Measurements from ENCODE around the gene GSK3B. TPM values are rescaled to one million over a fixed set of nuclear protein-coding genes. Genes with fewer than 3 reads are reported as not detected.

The GSK3B gene
- total and polyA plus RNA-seq, 2 experiments from 2014 or later, result 29.0 to 45.3 TPM

DNA sequence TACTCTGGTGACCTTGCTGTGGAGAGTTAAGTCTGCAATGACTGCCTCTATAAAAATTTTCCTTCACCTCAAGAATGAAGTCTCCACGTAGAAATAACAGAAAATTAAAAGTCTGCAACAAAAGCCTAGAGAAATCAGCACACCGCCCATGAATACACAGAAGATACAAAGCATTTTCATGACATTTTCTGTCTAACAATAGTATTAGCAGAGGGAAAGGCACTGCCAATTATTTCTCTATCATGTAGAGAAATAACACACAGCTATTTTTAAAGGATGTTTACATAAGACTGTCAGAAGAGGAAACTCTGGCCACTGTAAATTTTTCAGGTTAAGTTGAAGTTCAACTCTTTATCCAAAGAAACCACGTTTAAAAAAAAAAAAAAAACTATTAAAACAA is 80.8 kb downstream of the GSK3B start:
- no peaks in the 10 kb centered on the region for H3K36me3 ChIP-seq (ENCODE audit: insufficient read depth)
- Mint-ChIP-seq H3K4me3 (no peak overlapping the region), H3K4me1 (peaks cover 15% of the 10 kb centered on the region), H3K9me3 (0 out of 3 replicates have a peak, but pooled peaks cover 4% of the 10 kb centered on the region), H3K36me3 (ENCODE audit: low read depth) (0 out of 3 replicates have a peak, but pooled peaks cover 4% of the 10 kb centered on the region), H3K27me3 (ENCODE audit: insufficient read depth, low read depth, poor library complexity) (no peaks in the 10 kb centered on the region), H3K27ac (no peak overlapping the region; the same call in 1 of the 2 replicates)
- no peak overlapping the region for H2AFZ ChIP-seq
- H3K4me3 ChIP-seq, result no peak overlapping the region
- no peak overlapping the region for H3K4me2 ChIP-seq
- no peak overlapping the region for H3K27ac ChIP-seq (ENCODE audit: low read depth)
- DNase-seq (ENCODE audit: low spot score), result no peak
- H3K4me1 ChIP-seq (ENCODE audit: insufficient read depth), result peaks cover 7% of the 10 kb centered on the region; the same call in 1 of the 2 replicates
- no peak for ATAC-seq
- no peaks in the 10 kb centered on the region for H3F3A ChIP-seq (replicated peaks; ENCODE audit: low read depth)
- TF ChIP-seq, protein P1, sequence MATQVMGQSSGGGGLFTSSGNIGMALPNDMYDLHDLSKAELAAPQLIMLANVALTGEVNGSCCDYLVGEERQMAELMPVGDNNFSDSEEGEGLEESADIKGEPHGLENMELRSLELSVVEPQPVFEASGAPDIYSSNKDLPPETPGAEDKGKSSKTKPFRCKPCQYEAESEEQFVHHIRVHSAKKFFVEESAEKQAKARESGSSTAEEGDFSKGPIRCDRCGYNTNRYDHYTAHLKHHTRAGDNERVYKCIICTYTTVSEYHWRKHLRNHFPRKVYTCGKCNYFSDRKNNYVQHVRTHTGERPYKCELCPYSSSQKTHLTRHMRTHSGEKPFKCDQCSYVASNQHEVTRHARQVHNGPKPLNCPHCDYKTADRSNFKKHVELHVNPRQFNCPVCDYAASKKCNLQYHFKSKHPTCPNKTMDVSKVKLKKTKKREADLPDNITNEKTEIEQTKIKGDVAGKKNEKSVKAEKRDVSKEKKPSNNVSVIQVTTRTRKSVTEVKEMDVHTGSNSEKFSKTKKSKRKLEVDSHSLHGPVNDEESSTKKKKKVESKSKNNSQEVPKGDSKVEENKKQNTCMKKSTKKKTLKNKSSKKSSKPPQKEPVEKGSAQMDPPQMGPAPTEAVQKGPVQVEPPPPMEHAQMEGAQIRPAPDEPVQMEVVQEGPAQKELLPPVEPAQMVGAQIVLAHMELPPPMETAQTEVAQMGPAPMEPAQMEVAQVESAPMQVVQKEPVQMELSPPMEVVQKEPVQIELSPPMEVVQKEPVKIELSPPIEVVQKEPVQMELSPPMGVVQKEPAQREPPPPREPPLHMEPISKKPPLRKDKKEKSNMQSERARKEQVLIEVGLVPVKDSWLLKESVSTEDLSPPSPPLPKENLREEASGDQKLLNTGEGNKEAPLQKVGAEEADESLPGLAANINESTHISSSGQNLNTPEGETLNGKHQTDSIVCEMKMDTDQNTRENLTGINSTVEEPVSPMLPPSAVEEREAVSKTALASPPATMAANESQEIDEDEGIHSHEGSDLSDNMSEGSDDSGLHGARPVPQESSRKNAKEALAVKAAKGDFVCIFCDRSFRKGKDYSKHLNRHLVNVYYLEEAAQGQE (IDR thresholded peaks at IDR 0.05; ENCODE audit: unreplicated experiment), result no peak
- TF ChIP-seq, protein P2, sequence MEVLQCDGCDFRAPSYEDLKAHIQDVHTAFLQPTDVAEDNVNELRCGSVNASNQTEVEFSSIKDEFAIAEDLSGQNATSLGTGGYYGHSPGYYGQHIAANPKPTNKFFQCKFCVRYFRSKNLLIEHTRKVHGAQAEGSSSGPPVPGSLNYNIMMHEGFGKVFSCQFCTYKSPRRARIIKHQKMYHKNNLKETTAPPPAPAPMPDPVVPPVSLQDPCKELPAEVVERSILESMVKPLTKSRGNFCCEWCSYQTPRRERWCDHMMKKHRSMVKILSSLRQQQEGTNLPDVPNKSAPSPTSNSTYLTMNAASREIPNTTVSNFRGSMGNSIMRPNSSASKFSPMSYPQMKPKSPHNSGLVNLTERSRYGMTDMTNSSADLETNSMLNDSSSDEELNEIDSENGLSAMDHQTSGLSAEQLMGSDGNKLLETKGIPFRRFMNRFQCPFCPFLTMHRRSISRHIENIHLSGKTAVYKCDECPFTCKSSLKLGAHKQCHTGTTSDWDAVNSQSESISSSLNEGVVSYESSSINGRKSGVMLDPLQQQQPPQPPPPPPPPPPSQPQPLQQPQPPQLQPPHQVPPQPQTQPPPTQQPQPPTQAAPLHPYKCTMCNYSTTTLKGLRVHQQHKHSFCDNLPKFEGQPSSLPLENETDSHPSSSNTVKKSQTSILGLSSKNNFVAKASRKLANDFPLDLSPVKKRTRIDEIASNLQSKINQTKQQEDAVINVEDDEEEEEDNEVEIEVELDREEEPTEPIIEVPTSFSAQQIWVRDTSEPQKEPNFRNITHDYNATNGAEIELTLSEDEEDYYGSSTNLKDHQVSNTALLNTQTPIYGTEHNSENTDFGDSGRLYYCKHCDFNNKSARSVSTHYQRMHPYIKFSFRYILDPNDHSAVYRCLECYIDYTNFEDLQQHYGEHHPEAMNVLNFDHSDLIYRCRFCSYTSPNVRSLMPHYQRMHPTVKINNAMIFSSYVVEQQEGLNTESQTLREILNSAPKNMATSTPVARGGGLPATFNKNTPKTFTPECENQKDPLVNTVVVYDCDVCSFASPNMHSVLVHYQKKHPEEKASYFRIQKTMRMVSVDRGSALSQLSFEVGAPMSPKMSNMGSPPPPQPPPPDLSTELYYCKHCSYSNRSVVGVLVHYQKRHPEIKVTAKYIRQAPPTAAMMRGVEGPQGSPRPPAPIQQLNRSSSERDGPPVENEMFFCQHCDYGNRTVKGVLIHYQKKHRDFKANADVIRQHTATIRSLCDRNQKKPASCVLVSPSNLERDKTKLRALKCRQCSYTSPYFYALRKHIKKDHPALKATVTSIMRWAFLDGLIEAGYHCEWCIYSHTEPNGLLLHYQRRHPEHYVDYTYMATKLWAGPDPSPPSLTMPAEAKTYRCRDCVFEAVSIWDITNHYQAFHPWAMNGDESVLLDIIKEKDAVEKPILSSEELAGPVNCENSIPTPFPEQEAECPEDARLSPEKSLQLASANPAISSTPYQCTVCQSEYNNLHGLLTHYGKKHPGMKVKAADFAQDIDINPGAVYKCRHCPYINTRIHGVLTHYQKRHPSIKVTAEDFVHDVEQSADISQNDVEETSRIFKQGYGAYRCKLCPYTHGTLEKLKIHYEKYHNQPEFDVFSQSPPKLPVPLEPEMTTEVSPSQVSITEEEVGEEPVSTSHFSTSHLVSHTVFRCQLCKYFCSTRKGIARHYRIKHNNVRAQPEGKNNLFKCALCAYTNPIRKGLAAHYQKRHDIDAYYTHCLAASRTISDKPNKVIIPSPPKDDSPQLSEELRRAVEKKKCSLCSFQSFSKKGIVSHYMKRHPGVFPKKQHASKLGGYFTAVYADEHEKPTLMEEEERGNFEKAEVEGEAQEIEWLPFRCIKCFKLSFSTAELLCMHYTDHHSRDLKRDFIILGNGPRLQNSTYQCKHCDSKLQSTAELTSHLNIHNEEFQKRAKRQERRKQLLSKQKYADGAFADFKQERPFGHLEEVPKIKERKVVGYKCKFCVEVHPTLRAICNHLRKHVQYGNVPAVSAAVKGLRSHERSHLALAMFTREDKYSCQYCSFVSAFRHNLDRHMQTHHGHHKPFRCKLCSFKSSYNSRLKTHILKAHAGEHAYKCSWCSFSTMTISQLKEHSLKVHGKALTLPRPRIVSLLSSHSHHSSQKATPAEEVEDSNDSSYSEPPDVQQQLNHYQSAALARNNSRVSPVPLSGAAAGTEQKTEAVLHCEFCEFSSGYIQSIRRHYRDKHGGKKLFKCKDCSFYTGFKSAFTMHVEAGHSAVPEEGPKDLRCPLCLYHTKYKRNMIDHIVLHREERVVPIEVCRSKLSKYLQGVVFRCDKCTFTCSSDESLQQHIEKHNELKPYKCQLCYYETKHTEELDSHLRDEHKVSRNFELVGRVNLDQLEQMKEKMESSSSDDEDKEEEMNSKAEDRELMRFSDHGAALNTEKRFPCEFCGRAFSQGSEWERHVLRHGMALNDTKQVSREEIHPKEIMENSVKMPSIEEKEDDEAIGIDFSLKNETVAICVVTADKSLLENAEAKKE (CRISPR knock-in tag; IDR thresholded peaks at IDR 0.05), result no peak
- TF ChIP-seq ZNF114 (CRISPR knock-in tag; IDR thresholded peaks at IDR 0.05), result no peak
- no peak for TF ChIP-seq CREB1 (CRISPR knock-in tag; IDR thresholded peaks at IDR 0.05; ENCODE audit: low read depth)
- no peak for TF ChIP-seq POLR2AphosphoS5 (IDR thresholded peaks at IDR 0.05; ENCODE audit: low read depth)
- TF ChIP-seq STAT1 (IDR thresholded peaks at IDR 0.05; ENCODE audit: unreplicated experiment), result no peak
- no peak for TF ChIP-seq NANOG (IDR thresholded peaks at IDR 0.05; ENCODE audit: borderline replicate concordance)
- no peak for TF ChIP-seq EZH2 (IDR thresholded peaks at IDR 0.05; ENCODE audit: low read depth, unreplicated experiment)
- TF ChIP-seq EZH2phosphoT487 (IDR thresholded peaks at IDR 0.05; ENCODE audit: unreplicated experiment), result no peak
- TF ChIP-seq ZNF331 (CRISPR knock-in tag; IDR thresholded peaks at IDR 0.05; ENCODE audit: low read depth), result no peak
- no peak for TF ChIP-seq JUNB (IDR thresholded peaks at IDR 0.05; ENCODE audit: unreplicated experiment)
- TF ChIP-seq, protein P3, sequence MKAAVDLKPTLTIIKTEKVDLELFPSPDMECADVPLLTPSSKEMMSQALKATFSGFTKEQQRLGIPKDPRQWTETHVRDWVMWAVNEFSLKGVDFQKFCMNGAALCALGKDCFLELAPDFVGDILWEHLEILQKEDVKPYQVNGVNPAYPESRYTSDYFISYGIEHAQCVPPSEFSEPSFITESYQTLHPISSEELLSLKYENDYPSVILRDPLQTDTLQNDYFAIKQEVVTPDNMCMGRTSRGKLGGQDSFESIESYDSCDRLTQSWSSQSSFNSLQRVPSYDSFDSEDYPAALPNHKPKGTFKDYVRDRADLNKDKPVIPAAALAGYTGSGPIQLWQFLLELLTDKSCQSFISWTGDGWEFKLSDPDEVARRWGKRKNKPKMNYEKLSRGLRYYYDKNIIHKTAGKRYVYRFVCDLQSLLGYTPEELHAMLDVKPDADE (IDR thresholded peaks at IDR 0.05), result no peak
- TF ChIP-seq, protein P4, sequence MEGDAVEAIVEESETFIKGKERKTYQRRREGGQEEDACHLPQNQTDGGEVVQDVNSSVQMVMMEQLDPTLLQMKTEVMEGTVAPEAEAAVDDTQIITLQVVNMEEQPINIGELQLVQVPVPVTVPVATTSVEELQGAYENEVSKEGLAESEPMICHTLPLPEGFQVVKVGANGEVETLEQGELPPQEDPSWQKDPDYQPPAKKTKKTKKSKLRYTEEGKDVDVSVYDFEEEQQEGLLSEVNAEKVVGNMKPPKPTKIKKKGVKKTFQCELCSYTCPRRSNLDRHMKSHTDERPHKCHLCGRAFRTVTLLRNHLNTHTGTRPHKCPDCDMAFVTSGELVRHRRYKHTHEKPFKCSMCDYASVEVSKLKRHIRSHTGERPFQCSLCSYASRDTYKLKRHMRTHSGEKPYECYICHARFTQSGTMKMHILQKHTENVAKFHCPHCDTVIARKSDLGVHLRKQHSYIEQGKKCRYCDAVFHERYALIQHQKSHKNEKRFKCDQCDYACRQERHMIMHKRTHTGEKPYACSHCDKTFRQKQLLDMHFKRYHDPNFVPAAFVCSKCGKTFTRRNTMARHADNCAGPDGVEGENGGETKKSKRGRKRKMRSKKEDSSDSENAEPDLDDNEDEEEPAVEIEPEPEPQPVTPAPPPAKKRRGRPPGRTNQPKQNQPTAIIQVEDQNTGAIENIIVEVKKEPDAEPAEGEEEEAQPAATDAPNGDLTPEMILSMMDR (conservative IDR thresholded peaks at IDR 0.05; ENCODE audit: low read depth in 2 of 2), result no peak
- H3K27me3 ChIP-seq (ENCODE audit: insufficient read depth), result no peaks in the 10 kb centered on the region
- H4K20me1 ChIP-seq (replicated peaks; ENCODE audit: insufficient read depth), result peaks cover 32% of the 10 kb centered on the region
- H3K9me2 ChIP-seq (ENCODE audit: insufficient read depth), result no peaks in the 10 kb centered on the region
- H3K79me2 ChIP-seq (replicated peaks; ENCODE audit: insufficient read depth), result peaks cover 100% of the 10 kb centered on the region

Data from GM23338 (cell line).